A549 (cell line): ENCODE results near the gene ELP5. TPM values are rescaled to one million over a fixed set of nuclear protein-coding genes. Genes with fewer than 3 reads are reported as not detected.
A peak's percentile ranks its signal among the peaks of the same experiment; 100 is the strongest.

Experiments used
- ATAC-seq, 2 experiments: fragments of 200-7000 bp in 1 of 2; fragments of >200 bp in 1 of 2; cut with Nextera tagmentation in 1 of 2; cut with Tn5 transposase in 1 of 2; 3 replicates each; pipeline versions ENCODE4 v1.8.0 to v1.9.1; 2018 to 2020; ENCODE audit warnings: mild to moderate bottlenecking in 1 of 2, moderate library complexity in 1 of 2
- CTCF ChIA-PET: fragments of 300-600 bp; sonication (Branson Sonifier 250); formaldehyde crosslinking; extraction: SDS; loops from one replicate; lab custom pipeline; 2021; ENCODE audit warnings: antibody characterized with exemption, inconsistent platforms; lab: Yijun Ruan, JAX
- POLR2A ChIA-PET: fragments of 350-600 bp; formaldehyde crosslinking; extraction: SDS; loops from one replicate; lab custom pipeline; 2021; ENCODE audit warnings: antibody characterized with exemption, inconsistent platforms; lab: Yijun Ruan, JAX
- DNase-seq, 2 experiments: peaks; one replicate each; pipeline versions ENCODE4 v3.0.0 to v3.0.0-alpha.2; 2011 to 2016; ENCODE audit warnings: low read depth in 1 of 2, low spot score in 1 of 2
- FAIRE-seq: peaks from 2 replicates; lab custom pipeline; 2011; peaks lifted over from hg19 to GRCh38; lab: Jason Lieb, UNC
- H3K27ac ChIP-seq, 2 experiments: fragments of >200 bp; sonication (Bioruptor Twin); formaldehyde crosslinking; 3 replicates each; pipeline ENCODE4 v1.5.1; 2016 to 2017
- H3K4me1 ChIP-seq: fragments of >200 bp; sonication (Bioruptor Twin); formaldehyde crosslinking; 3 replicates; pipeline ENCODE4 v1.6.1; 2016
- H3K4me2 ChIP-seq: fragments of >200 bp; sonication (Bioruptor Twin); formaldehyde crosslinking; 3 replicates; pipeline ENCODE4 v1.6.1; 2016
- H3K4me3 ChIP-seq: fragments of >200 bp; sonication (Bioruptor Twin); formaldehyde crosslinking; 3 replicates; pipeline ENCODE4 v1.5.1; 2016
- H3K9me3 ChIP-seq: fragments of >200 bp; sonication (Bioruptor Twin); formaldehyde crosslinking; 3 replicates; pipeline ENCODE4 v1.6.1; 2016
- CBX8 ChIP-seq: fragments of 200-600 bp; sonication (generic); IDR thresholded peaks from 2 replicates; pipeline ENCODE4 v1.6.1; 2016
- EHF ChIP-seq: fragments of 250-450 bp; sonication (Bioruptor Pico); IDR thresholded peaks from 2 replicates; pipeline ENCODE4 v1.5.0; 2020; ENCODE audit warnings: mild to moderate bottlenecking
- EHMT2 ChIP-seq: fragments of 200-600 bp; sonication (generic); IDR thresholded peaks from 2 replicates; pipeline ENCODE4 v1.6.1; 2016; ENCODE audit warnings: antibody characterized with exemption, low read depth, mild to moderate bottlenecking, moderate library complexity
- ELK1 ChIP-seq: fragments of 150-350 bp; IDR thresholded peaks from 2 replicates; pipeline ENCODE4 v1.6.1; 2014; ENCODE audit warnings: low read depth, mild to moderate bottlenecking, low read length
- EP300 ChIP-seq, 2 experiments: fragments of >200 bp; sonication (Bioruptor Twin); formaldehyde crosslinking; IDR thresholded peaks; 2 replicates in 1 of 2; 3 replicates in 1 of 2; pipeline ENCODE4 v1.6.1; 2016 to 2017
- ESRRA ChIP-seq: fragments of 150-350 bp; IDR thresholded peaks from 2 replicates; pipeline ENCODE4 v1.6.1; 2014; ENCODE audit warnings: mild to moderate bottlenecking, low read length, borderline replicate concordance
- FOSB ChIP-seq: fragments of 250-450 bp; sonication (Bioruptor Pico); IDR thresholded peaks from 2 replicates; pipeline ENCODE4 v1.5.0; 2020; ENCODE audit warnings: mild to moderate bottlenecking, moderate library complexity
- FOXS1 ChIP-seq: fragments of 250-450 bp; sonication (Bioruptor Pico); IDR thresholded peaks from 2 replicates; pipeline ENCODE4 v1.5.0; 2020; ENCODE audit warnings: mild to moderate bottlenecking, moderate library complexity
- HOXA7 ChIP-seq: fragments of 250-450 bp; sonication (Bioruptor Pico); IDR thresholded peaks from 2 replicates; pipeline ENCODE4 v1.5.0; 2020; ENCODE audit warnings: mild to moderate bottlenecking, moderate library complexity
- JUN ChIP-seq, 2 experiments: fragments of >200 bp; sonication (Bioruptor Twin); formaldehyde crosslinking; IDR thresholded peaks; 2 replicates in 1 of 2; 3 replicates in 1 of 2; pipeline ENCODE4 v1.6.1; 2016 to 2017
- JUNB ChIP-seq: fragments of >200 bp; sonication (Bioruptor Twin); formaldehyde crosslinking; IDR thresholded peaks from 2 replicates; pipeline ENCODE4 v1.6.1; 2016
- KDM1A ChIP-seq: fragments of 200-600 bp; sonication (generic); IDR thresholded peaks from 2 replicates; pipeline ENCODE4 v1.6.1; 2016; ENCODE audit warnings: low read depth, mild to moderate bottlenecking
- MAX ChIP-seq: IDR thresholded peaks from 2 replicates; pipeline ENCODE4 v1.6.1; 2012
- RAD21 ChIP-seq, 2 experiments: fragments of >200 bp in 1 of 2; sonication (Bioruptor Twin) in 1 of 2; formaldehyde crosslinking in 1 of 2; IDR thresholded peaks in 1 of 2; conservative IDR thresholded peaks in 1 of 2; 2 replicates in 1 of 2; 3 replicates in 1 of 2; pipeline ENCODE4 v1.6.1; 2012 to 2018; ENCODE audit warnings: inconsistent platforms in 1 of 2
- RARB ChIP-seq: fragments of 250-450 bp; sonication (Bioruptor Pico); IDR thresholded peaks from 2 replicates; pipeline ENCODE4 v1.8.0; 2021; ENCODE audit warnings: mild to moderate bottlenecking, moderate library complexity
- REST ChIP-seq: fragments of 200-600 bp; sonication (generic); IDR thresholded peaks from 2 replicates; pipeline ENCODE4 v1.6.1; 2016; ENCODE audit warnings: antibody characterized with exemption, mild to moderate bottlenecking, moderate library complexity
- SMC3 ChIP-seq: fragments of >200 bp; sonication (Bioruptor Twin); formaldehyde crosslinking; IDR thresholded peaks from 3 replicates; pipeline ENCODE4 v1.6.1; 2018; ENCODE audit warnings: inconsistent platforms
- TP53 ChIP-seq: fragments of 250-450 bp; sonication (Bioruptor Pico); IDR thresholded peaks from 2 replicates; pipeline ENCODE4 v1.5.0; 2021; ENCODE audit warnings: mild to moderate bottlenecking, moderate library complexity
- ZSCAN20 ChIP-seq: fragments of 250-450 bp; sonication (Bioruptor Pico); IDR thresholded peaks from 2 replicates; pipeline ENCODE4 v1.8.0; 2022; ENCODE audit warnings: mild to moderate bottlenecking, moderate library complexity
- WGBS: methylation state at CpG from one replicate; pipeline ENCODE4 v1.1.6; 2017; ENCODE audit errors: missing lambda C conversion rate; 5-methylcytosine and 5-hydroxymethylcytosine counted together
- polyA plus RNA-seq, 4 experiments: library from polyadenylated mRNA; depleted of rRNA in 3 of 4; stranded (reverse); fragments of >200 nt; fragmentation: RNase III in 1 of 4; extraction: RNeasy Plus Mini Kit Qiagen cat#74134 plus additional on column Dnase treatment in 1 of 4; gene quantifications; 2 replicates in 3 of 4; 3 replicates in 1 of 4; pipeline ENCODE4 v1.2.3, GENCODE V29; 2011 to 2017

The ELP5 gene
- polyA plus RNA-seq, 2 of the 4 experiments (the other 2 are of a cell fraction), result 92.1 to 133 TPM

GRCh38 chr17:7248796-7249195 is 3.2 kb upstream of the ELP5 start:
- H3K9me3 ChIP-seq, result no peaks in the 10 kb centered on the region
- no peak for FAIRE-seq
- no peak for TF ChIP-seq SMC3
- no peak for TF ChIP-seq EP300 (IDR thresholded peaks at IDR 0.05)
- TF ChIP-seq JUNB, result no peak
- no peak for TF ChIP-seq MAX
- TF ChIP-seq EHF (CRISPR knock-in tag), result no peak
- TF ChIP-seq TP53, result no peak
- no peak for TF ChIP-seq ZSCAN20 (CRISPR knock-in tag)
- TF ChIP-seq REST, result no peak
- TF ChIP-seq EHMT2, result no peak
- TF ChIP-seq, all 56 proteins: peak for 0
- ChIA-PET POLR2A (interaction anchor here (0.5 kb wide), 1 partner anchor 155 kb away, joined by 3 read pairs; the partner anchor contains the start of gene TMEM256), CTCF (interaction anchor here (0.8 to 4.6 kb wide), 6 partner anchors 8 to 98 kb away, joined by 3 to 29 read pairs (median 4); partner anchors contain the start of gene SLC2A4)
- ATAC-seq (no peak), DNase-seq (no peak)
- Histone ChIP-seq H3K4me3 (no peak overlapping the region), H3K4me2 (peak overlapping the region; percentile 93), H3K4me1 (peaks cover 26% of the 10 kb centered on the region), H3K27ac (peak overlapping the region in 1 of 2 experiments; percentile 2; a peak in 1 of 6 replicates)
- 84% methylated on average over 4 of the region's 4 CpGs for WGBS

GRCh38 chr17:7249214-7249613 is 2.8 kb upstream of the ELP5 start:
- ChIA-PET CTCF (interaction anchor here (0.8 to 4.6 kb wide), 8 partner anchors 8 to 204 kb away, joined by 3 to 29 read pairs (median 4); partner anchors contain the start of gene SLC2A4), POLR2A (no interaction called here)
- H3K9me3 ChIP-seq, result no peaks in the 10 kb centered on the region
- ATAC-seq (no peak), FAIRE-seq (no peak), DNase-seq (no peak)
- no peak for TF ChIP-seq SMC3
- TF ChIP-seq CBX8, result no peak
- TF ChIP-seq ELK1, result no peak
- TF ChIP-seq HOXA7, result no peak
- TF ChIP-seq JUN (IDR thresholded peaks at IDR 0.05), result no peak
- TF ChIP-seq FOSB, result no peak
- no peak for TF ChIP-seq FOXS1 (CRISPR knock-in tag)
- no peak for TF ChIP-seq MAX
- TF ChIP-seq RARB (CRISPR knock-in tag), result no peak
- no peak for TF ChIP-seq RAD21 (conservative IDR thresholded peaks at IDR 0.05 in 1 of 2, IDR thresholded peaks at IDR 0.05 in 1 of 2)
- TF ChIP-seq ESRRA, result no peak
- no peak for TF ChIP-seq KDM1A
- H3K4me1 ChIP-seq, result peaks cover 28% of the 10 kb centered on the region
- H3K27ac ChIP-seq, result peak overlapping the region in 1 of 2 experiments; percentile 2; a peak in 1 of 6 replicates
- peak overlapping the region; percentile 93 for H3K4me2 ChIP-seq
- WGBS, result 88% methylated on average over 6 of the region's 6 CpGs
- no peak overlapping the region for H3K4me3 ChIP-seq
